Keratinocyte (primary cell): ENCODE data around the gene OR7C1.

Experiments
- EZH2 ChIP-seq: IDR thresholded peaks from one replicate; pipeline ENCODE4 v1.6.1; 2012; ENCODE audit warnings: inconsistent platforms, mild to moderate bottlenecking, low read length, moderate library complexity
- TF ChIP-seq, protein P1 (sequence below), 3 experiments: IDR thresholded peaks in 1 of 3; conservative IDR thresholded peaks in 1 of 3; optimal IDR thresholded peaks in 1 of 3; 2 replicates in 2 of 3; 3 replicates in 1 of 3; pipeline versions ENCODE3 to v1.5.1; 2011; ENCODE audit warnings: low read length in 3 of 3, mild to moderate bottlenecking in 3 of 3, moderate library complexity in 2 of 3, control low read depth in 1 of 3, inconsistent platforms in 1 of 3; ENCODE audit not compliant: insufficient read depth in 2 of 3; ENCODE audit errors: extremely low read depth in 1 of 3

DNA sequence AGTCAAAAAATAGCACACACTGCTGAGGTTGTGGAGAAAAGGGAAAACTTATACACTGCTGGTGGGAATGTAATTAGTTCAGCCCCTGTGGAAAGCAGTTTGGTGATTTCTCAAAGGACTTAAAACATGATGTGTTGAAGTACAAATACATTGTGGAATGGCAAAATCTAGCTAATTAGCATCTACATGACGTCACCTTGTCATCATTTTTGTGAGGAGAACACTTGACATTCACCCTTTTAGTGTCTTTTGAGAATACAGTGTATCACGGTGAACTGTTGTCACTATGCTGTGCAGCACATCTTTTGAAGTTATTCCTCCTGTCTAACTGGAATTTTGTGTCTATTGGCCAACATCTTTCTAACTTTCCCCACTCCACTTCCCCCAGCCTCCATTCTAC, 8.2 kb upstream of the OR7C1 start:
- TF ChIP-seq, protein P1, sequence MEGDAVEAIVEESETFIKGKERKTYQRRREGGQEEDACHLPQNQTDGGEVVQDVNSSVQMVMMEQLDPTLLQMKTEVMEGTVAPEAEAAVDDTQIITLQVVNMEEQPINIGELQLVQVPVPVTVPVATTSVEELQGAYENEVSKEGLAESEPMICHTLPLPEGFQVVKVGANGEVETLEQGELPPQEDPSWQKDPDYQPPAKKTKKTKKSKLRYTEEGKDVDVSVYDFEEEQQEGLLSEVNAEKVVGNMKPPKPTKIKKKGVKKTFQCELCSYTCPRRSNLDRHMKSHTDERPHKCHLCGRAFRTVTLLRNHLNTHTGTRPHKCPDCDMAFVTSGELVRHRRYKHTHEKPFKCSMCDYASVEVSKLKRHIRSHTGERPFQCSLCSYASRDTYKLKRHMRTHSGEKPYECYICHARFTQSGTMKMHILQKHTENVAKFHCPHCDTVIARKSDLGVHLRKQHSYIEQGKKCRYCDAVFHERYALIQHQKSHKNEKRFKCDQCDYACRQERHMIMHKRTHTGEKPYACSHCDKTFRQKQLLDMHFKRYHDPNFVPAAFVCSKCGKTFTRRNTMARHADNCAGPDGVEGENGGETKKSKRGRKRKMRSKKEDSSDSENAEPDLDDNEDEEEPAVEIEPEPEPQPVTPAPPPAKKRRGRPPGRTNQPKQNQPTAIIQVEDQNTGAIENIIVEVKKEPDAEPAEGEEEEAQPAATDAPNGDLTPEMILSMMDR (optimal IDR thresholded peaks at IDR 0.05 in 1 of 3, IDR thresholded peaks at IDR 0.05 in 1 of 3, conservative IDR thresholded peaks at IDR 0.05 in 1 of 3; ENCODE audit: extremely low read depth in 1 of 3, insufficient read depth in 2 of 3, low read length in 3 of 3) = no peak
- no peak for TF ChIP-seq EZH2
